Tibial nerve (tissue), 3 donors: Measurements from ENCODE around the gene ZNF71.

ENCODE experiments used
- EP300 ChIP-seq, 2 donors: sonication (generic); formaldehyde crosslinking; IDR thresholded peaks; one replicate each; pipeline ENCODE4 v1.6.1; 2017; ENCODE audit warnings: antibody characterized with exemption in 2 of 2, mild to moderate bottlenecking in 1 of 2
- POLR2A ChIP-seq, 2 donors: fragments of 450-650 bp; IDR thresholded peaks; one replicate each; pipeline ENCODE4 v1.6.1; 2017; ENCODE audit warnings: antibody characterized with exemption in 2 of 2, mild to moderate bottlenecking in 2 of 2, moderate library complexity in 2 of 2

DNA sequence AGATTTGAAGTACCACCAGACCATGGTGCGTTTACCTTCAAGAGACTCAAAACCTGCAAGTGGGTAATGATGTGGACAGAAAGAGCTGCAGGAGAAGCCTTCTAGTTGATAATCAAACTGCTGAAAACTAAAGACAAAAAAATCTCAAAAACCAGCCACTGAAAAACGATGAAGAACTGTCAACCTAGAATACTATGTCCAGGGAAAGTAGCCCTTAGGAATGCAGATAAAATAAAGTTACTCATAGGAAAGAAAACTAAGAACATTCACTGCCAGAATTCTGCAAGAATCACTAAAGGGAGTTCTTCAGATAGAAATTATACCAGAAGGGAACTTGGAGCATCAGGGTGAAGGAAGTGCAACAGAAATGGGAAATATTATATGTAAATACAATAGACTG, 22.5 kb upstream of the ZNF71 start:
- no peak for TF ChIP-seq POLR2A (IDR thresholded peaks at IDR 0.05)
- no peak for TF ChIP-seq EP300 (IDR thresholded peaks at IDR 0.05)
